ENCODE results near the gene SERTAD4. TPM values are rescaled to one million over a fixed set of nuclear protein-coding genes. Genes with fewer than 3 reads are reported as not detected.
A peak's percentile ranks its signal among the peaks of the same experiment; 100 is the strongest.

Gene SERTAD4
- total and polyA plus RNA-seq, 2 experiments from 2014 or later, result 1.4 to 1.8 TPM

DNA sequence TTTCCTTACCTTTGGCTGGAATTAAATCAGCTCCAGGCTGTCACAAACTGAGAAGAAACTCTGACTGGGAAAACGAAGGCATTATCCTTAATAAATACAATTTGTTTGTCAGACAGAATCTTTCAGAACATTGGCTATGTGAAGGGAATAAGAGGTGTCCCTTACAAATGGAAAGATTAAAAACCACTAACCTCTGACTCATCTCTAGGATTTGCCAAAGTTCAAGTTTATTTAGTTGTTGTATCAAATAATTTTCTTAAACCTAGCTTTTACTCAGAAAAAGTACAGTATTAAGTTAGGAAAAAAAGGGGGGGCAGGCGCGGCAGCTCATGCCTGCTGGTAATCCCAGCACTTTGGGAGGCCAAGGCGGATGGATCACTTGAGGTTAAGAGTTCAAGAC is 15.7 kb downstream of the SERTAD4 start:
- peak in 1 of 2 donors; percentile 17 for DNase-seq (ENCODE audit: low read depth in 1 of 2, low spot score in 1 of 2)
- Histone ChIP-seq H3K27me3 (no peaks in the 10 kb centered on the region), H3K4me1 (ENCODE audit: low read depth) (peaks cover 6% of the 10 kb centered on the region), H3K4me3 (no peak overlapping the region), H3K27ac (no peak overlapping the region), H3K36me3 (no peaks in the 10 kb centered on the region), H3K9me3 (ENCODE audit: low read depth) (no peaks in the 10 kb centered on the region)
- TF ChIP-seq, protein P1, sequence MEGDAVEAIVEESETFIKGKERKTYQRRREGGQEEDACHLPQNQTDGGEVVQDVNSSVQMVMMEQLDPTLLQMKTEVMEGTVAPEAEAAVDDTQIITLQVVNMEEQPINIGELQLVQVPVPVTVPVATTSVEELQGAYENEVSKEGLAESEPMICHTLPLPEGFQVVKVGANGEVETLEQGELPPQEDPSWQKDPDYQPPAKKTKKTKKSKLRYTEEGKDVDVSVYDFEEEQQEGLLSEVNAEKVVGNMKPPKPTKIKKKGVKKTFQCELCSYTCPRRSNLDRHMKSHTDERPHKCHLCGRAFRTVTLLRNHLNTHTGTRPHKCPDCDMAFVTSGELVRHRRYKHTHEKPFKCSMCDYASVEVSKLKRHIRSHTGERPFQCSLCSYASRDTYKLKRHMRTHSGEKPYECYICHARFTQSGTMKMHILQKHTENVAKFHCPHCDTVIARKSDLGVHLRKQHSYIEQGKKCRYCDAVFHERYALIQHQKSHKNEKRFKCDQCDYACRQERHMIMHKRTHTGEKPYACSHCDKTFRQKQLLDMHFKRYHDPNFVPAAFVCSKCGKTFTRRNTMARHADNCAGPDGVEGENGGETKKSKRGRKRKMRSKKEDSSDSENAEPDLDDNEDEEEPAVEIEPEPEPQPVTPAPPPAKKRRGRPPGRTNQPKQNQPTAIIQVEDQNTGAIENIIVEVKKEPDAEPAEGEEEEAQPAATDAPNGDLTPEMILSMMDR (IDR thresholded peaks at IDR 0.05; ENCODE audit: low read depth, low read length), result no peak

DNA sequence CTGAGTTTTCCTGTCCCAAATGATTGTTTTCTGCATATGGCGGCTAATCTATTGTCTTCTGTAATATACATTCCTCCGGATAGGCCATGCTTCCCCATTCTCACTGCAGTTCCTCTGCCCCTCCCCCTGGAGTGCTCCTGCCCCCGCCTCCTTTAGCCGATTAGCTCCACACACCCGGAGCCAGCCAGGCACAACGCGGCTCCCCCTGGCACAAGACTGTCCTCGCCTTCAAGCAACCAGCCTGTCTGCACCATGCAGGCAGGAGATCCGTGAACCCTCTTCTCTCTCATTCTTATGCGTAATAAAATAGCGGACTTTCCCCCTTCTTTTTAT is 18.0 kb downstream of the SERTAD4 start:
- Histone ChIP-seq H3K27ac (no peak overlapping the region), H3K27me3 (peaks cover 12% of the 10 kb centered on the region), H3K4me3 (peak overlapping the region; percentile 43), H3K4me1 (ENCODE audit: low read depth) (peaks cover 10% of the 10 kb centered on the region), H3K9me3 (ENCODE audit: low read depth) (no peaks in the 10 kb centered on the region), H3K36me3 (no peaks in the 10 kb centered on the region)
- DNase-seq (ENCODE audit: low read depth in 1 of 2, low spot score in 1 of 2), result peak; percentile 35 to 52
- TF ChIP-seq, protein P1 (IDR thresholded peaks at IDR 0.05; ENCODE audit: low read depth, low read length), result no peak

DNA sequence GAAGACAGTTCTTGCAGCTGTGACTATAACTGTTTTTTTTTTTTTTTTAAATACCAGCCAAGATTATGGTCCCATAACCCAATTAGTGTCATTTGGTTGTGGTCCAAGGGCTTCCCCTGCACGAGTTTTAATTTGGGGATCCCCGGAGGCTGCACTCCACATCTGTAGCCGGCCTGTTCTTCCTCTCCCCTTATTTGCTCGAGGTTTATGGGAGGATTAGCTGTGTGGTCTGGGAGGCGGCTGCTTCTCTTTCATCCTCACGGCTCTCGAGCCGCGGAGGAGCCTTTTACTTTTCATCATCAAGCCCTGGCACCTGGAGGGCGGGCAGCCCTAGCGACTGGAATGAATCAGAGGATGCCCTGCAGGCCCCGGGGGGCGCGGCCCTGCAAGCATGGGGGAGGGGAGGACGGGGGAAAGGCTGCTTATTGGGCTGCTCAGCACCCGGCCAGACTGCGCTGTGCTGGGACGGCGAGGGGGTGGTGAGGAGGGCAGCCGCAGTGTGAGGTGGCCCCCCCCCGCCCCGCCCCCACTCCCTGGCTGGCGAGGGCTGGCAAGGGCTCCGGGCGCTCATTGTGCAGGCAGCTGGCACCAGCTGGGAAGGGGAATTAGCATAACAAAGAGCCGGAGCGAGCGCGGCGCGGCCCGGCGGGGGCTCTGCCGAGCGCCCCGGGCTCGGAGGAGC is 18.5 kb downstream of the SERTAD4 start:
- Histone ChIP-seq H3K27me3 (peaks cover 12% of the 10 kb centered on the region), H3K36me3 (no peaks in the 10 kb centered on the region), H3K4me3 (peak overlapping the region; percentile 43), H3K4me1 (ENCODE audit: low read depth) (peaks cover 10% of the 10 kb centered on the region), H3K27ac (no peak overlapping the region), H3K9me3 (ENCODE audit: low read depth) (no peaks in the 10 kb centered on the region)
- TF ChIP-seq, protein P1 (IDR thresholded peaks at IDR 0.05; ENCODE audit: low read depth, low read length), result no peak
- DNase-seq (ENCODE audit: low read depth in 1 of 2, low spot score in 1 of 2), result peak; percentile 41 to 58

DNA sequence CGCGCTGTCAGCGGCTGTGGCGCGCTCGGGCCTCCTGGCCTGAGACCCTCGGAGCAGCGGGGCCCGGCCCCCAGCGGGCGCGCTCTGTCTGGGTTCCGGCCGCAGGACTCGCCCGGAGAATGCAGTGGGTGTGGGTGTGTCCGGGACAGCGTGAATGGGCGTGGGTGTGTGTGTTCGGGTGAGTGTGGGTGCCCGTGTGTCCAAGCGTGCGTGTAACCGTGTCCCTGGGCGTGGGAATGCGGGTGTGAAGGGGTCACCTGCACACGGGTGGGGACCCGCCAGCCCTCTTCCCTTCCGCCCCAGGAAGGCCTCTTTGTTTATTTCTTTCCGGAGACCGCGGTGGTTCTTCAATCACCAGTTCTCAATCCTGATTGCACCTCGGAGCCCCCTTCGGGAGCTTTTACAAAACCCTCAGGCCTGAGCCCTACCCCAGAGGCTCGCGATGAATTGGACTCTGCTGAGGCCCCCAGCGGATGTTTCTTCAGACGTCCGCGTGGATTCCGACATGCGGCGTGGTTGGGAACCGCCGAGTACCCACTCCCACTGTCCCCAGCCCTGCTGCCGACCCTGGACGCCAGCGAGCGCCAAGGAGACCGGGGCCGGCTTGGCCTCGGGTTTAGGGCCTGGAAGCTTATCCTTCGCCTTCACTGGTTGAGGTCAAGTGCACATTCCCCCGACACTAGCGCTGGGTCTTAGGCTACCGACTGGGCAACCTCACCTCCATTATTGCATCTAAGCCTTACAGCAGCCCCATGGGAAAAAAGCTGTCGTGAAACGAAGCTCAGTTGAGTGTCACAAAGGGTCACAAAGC is 19.3 kb downstream of the SERTAD4 start:
- H3K27ac ChIP-seq, result no peak overlapping the region
- peaks cover 10% of the 10 kb centered on the region for H3K4me1 ChIP-seq (ENCODE audit: low read depth)
- H3K4me3 ChIP-seq, result peak overlapping the region; percentile 43
- H3K9me3 ChIP-seq (ENCODE audit: low read depth), result no peaks in the 10 kb centered on the region
- TF ChIP-seq, protein P1 (IDR thresholded peaks at IDR 0.05; ENCODE audit: low read depth, low read length), result no peak
- H3K36me3 ChIP-seq, result no peaks in the 10 kb centered on the region
- H3K27me3 ChIP-seq, result peaks cover 12% of the 10 kb centered on the region
- peak in 1 of 2 donors; percentile 17 for DNase-seq (ENCODE audit: low read depth in 1 of 2, low spot score in 1 of 2)

DNA sequence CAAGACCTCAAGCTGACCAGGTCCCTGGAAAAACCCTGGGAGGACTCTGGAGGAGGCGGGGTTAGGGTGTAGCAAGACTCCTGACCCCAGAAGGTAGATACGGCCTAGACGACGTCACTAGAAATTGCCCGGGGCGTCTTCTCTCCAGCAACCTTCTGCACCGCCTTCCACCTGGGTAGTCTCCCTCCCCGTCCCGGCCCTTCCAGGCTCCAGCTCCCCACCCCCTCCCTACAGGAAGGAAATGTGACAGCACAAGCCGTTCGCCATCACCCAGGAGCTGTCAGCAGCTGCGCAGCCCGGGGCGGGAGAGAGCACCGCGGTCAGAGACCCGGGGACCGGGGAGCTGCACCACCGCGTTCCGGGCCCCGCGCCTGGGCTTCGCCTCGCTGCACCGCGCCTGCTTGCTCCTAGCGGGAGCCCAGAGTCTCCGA is 20.0 kb downstream of the SERTAD4 start:
- H3K27ac ChIP-seq, result no peak overlapping the region
- H3K9me3 ChIP-seq (ENCODE audit: low read depth), result no peaks in the 10 kb centered on the region
- peak overlapping the region; percentile 3 for H3K4me3 ChIP-seq
- peak; percentile 37 to 61 for DNase-seq (ENCODE audit: low read depth in 1 of 2, low spot score in 1 of 2)
- TF ChIP-seq, protein P1 (IDR thresholded peaks at IDR 0.05; ENCODE audit: low read depth, low read length), result no peak
- H3K36me3 ChIP-seq, result no peaks in the 10 kb centered on the region
- H3K27me3 ChIP-seq, result peaks cover 12% of the 10 kb centered on the region
- H3K4me1 ChIP-seq (ENCODE audit: low read depth), result peaks cover 10% of the 10 kb centered on the region
